GM19463 (cell line): ENCODE data around the gene SH3PXD2A.

ENCODE experiments used
- ATAC-seq: cut with Tn5 transposase; IDR thresholded peaks from one replicate; pipeline ENCODE4 v1.9.1; 2021; ENCODE audit warnings: mild to moderate bottlenecking, moderate library complexity; ENCODE audit not compliant: unreplicated experiment

SH3PXD2A gene

DNA sequence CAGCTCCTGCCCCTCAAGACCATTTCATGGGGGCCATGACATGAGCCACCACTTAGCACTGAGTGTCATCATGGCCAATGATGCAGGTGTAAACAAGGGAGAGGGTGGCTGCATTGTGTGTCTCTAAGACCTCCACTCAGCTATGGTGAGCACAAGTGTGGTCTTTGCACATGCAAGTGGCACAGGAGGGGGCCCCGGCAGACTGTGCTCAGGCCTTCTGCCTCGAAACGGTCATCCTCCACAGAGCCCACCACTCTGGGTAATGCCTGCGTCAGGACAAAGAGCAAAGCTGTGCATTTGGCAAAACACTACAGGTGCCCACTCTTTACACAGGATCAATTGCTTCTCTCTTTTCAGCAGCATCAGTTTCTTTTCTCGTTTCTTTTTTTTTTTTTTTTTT is 125.5 kb downstream of the SH3PXD2A start:
- no peak for ATAC-seq

DNA sequence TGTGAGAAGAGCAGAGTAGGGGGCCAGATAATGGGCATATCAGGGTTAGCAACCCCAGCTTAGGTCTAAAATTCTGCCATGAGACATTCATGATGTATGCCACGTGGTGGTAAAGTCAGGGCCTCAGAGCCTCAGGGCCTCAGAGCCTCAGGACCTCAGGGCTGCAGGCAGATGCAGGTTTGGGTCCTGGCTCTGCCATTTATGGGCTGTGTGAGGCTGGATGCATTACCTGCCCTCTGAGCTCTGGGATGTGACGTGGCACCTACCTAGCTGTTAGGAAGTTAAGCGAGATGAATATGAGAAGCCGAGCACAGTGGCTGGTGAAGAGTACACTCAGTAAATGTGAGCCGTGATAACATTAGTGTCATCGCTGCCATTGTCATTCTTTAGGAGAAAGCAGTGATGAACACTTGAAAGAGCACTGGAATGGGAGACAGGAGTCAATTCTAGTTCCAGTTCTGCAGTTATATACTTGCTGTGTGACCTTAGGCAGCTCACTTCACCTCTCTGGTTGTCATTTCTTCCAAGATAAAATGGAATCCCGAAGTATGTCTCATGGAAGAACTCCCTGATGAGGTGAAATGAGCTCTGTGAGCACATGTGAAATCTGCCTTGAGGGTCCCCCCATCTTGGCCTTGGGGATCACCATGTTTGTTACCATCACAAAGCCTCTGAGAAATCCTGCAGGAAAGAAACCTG is 127.2 kb downstream of the SH3PXD2A start:
- ATAC-seq, result no peak

DNA sequence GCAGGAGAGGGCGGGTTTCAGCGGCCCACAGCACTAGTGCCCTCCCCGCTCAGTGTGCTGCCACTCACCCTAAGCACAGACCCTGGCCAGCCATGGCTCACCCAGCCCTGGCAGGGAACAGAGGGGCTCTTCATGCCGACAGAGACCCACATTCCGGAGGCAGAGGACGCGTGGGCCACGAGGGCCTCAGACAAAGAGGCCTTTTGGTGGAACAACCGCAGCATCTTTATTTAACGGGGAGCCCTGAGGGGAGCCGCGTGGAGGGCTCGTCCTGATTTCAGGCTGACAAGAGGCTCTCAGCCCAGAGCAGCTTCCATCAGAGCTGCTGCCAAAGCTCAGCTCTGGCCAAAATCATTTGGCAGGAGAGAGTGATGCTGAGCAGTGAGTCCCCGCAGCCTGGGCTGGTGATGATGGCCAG is 127.8 kb downstream of the SH3PXD2A start:
- no peak for ATAC-seq

DNA sequence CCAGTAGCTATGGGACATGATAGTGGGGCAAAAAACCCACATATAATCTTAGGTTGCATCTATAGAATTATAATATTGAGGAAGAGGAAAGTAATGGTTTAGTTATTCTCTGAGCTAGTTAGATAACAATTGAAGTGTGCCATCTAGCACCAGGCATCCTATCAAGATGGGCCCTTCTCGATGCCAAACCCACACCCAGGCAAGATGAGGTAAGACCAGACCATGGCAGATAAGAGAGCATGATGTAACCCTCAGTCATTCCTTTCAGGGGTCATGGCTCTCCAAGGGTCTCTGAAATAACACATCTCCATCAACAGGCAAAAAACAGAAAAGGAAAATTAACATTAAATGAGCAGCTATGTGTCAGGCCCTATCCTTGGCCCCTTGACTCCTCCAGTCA is 128.7 kb downstream of the SH3PXD2A start:
- ATAC-seq, result no peak

DNA sequence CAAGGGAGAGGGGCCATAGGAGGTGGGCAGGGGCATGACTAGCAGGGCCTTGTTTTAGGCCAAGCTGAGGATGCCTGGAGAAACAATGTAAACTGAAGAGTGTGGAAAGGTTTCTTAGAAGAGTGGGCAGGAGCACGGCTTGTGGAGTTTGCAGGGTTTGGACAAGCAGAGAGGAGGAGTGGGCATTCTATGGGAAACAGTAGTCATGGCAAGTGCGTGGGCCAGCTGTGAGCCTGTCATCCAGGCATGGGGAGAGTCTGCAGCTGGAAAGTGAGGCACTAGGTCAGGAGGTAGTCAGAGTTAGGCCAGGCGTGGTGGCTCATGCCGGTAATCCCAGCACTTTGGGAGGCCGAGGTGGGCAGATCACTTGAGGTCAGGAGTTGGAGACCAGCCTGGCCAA is 130.1 kb downstream of the SH3PXD2A start:
- no peak for ATAC-seq

DNA sequence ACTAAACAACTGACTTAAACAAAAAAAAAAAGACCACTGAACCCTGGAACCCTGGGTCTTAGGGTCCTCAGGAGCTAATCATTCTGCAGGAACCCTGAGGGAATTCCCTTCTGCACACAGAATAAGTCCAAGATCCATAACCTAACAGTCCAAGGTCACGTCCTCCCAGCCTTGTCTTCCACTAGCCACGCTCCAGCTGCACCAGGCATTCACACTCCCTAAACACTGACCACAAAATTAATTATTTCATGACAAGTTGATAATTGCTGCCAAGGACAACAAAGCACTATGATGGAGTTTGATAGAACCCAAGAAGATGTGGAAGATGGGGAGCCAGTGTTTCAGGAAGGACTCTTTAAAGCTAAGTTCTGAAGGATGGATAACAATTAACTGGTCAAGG is 130.6 kb downstream of the SH3PXD2A start:
- ATAC-seq, result no peak

DNA sequence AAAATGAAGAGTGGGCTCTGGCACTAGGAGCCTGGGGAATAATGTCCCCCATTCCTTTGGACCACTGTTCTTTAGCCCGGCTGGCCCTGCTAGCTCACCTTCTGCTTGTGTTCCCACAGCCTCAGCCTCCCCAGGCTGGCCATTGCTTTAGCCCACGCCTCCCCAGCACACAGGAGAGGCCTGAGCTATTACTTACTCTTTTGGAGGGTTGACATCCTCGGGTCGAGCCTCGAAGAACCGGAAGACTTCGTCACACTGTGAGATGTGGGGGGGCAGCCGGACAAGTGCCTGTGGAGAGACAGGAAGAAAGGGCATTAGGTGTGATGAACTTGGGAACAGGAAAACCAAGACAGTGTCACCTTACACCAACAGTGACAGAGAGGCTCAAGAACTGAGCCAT is 131.3 kb downstream of the SH3PXD2A start:
- no peak for ATAC-seq

DNA sequence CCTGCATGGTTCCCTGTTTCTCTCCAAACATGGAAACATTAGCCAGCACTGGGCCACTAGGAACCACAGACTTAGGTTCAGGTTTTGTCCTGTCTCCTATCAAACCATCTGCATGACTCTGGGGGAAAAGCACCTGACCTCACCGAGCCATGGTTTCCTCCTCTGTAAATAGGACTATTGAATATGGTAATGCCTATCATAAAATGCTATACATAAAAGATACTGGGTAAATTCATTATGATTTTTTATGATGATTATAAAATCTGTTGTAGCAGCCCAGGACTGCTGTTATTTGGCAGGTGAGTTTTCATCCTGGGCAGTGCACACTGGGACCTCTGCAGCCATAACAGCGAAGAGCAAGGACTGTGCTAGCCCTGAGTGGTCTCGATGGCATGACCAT is 131.8 kb downstream of the SH3PXD2A start:
- no peak for ATAC-seq

DNA sequence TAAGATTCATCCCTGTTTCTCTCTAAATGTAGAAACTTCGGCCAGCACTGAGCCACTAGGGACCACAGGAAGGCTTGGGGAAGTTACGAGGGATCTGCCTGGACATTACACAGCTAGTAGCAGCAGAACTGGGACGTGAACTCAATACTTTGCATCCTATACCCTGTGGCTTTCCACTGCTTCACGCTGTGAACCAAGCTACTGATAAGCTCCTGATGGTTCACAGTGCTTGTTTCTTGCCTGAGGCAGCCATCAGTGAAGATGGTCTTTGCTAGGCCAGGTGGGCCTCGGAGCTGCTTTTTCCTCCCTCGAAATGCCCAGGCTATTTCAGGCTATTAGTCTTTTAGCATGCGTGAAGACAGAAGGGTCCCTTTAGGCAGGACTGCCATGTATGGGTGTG is 132.7 kb downstream of the SH3PXD2A start:
- no peak for ATAC-seq

DNA sequence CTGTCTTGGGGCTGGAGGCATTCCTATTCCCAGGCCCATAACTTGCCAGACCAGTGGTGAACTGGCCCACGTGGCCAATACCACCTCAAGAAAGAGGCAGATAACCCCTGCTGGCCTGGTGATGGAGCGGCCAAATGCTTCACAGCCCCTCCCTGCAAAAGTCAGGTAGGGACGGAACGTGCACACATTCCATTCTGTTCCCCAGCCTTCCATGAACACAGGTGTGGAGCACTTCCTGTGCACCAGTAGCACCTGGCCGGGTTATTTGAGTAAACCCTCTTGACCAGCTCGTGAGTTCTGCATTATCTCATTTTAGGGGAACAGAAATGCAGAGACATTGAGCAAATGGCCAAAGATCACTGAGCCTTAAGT is 134.4 kb downstream of the SH3PXD2A start:
- no peak for ATAC-seq

DNA sequence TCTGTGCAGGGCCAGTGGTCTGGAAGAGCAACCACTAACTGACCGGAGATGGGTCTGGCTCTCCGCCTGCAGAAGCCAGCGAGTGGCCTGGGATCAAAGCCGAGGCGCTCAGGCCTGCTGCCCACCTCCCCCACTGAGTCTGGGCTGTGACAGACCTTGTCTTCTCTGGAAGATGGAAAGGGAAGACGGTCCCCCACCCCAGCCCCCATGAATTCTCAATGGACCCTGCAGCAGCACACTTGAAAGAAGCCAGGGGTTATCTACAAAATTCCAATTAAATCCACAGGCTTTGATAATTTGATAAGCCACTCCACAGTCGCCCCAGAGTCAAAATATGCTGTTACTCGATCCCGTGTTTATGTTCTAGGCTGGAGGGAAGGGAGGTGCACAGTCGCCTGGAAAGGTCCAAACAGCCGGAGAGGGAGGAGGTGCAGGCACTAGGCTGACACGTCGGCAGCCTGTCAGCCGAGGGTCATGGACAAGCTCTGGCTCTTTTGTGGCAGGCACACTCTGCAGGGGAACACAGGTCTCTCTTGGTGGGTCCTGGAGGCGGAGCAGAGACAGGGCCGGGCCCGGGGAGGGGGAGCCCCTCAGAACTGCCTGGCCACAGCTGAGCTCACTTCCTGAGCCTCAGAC is 134.9 kb downstream of the SH3PXD2A start:
- ATAC-seq, result no peak

DNA sequence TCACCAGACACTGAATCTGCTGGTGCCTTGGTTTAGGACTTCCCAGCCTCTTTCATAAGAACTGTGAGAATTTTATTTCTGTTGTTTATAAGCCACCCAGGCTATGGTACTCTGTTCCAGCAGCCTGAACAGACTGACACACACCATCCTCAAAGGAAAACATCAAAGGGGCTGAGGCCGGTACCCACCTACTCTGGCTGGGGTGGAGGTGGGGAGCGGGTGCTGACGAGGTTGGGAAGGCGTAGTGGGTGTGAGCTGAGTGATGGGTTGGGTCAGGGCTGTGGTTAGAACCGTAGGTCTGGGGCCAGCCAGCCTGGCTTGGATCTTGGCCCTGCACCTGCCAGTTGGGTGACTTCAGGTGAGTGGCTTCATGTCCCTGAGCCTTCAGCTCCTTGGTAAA is 136.3 kb downstream of the SH3PXD2A start:
- no peak for ATAC-seq

DNA sequence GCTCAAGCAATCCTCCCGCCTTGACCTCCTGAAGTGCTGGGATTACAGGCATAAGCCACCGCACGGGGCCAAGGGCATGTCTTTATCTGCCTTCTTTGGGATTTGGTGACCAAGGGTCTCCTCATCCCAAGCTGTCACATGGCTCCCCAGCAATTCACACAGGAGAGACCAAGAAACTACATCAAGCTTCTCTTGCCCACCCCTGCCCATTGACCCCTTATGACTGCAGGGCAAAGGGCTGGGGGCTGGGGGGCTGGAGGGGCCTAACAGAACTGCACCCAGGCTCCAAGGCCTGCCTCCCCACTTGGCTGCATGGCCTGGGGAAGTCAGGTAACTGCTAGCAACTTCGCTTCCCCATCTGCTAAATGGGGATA is 137.1 kb downstream of the SH3PXD2A start:
- no peak for ATAC-seq

DNA sequence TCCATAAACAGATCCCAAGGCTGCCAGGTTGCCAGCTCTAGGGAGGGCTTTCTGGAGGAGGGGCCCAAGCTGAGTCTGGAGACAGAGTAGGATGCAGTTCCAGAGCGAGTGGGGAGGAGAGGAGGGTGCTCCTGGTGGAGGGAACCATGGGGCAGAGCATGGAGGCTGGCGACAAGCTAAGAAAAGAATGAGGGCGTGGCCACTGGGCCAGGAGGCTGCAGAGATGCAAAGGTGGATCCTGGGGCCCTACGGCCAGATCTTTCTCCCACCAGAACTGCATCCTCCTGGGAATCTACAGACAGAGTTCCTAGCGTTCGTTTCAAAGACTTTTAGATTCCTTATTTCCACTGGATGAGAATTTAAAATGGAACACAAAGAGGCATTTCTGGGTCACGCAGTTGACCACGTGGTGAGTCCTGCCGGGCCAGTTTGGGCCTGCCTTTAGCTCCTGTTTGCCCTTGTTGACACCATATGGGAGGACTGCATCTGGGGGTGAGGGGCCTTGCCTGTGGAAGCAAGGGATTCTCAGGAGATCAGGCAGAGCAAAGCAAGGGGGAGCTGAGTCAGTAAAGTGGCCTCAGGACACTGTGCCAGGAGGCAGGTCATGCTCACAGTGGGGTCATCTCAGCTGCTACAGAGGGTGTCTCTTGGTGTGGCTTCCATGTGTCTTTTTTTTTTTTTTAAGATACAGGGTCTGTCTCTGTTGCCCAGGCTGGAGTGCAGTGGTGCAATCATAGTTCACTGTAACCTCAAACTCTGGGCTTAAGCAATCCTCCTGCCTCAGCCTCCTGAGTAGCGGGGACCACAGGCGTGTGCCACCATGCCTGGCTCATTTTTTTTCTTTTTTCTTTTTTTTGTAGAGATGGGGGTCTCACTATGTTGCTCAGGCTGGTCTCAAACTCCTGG is 137.8 kb downstream of the SH3PXD2A start:
- ATAC-seq, result no peak

DNA sequence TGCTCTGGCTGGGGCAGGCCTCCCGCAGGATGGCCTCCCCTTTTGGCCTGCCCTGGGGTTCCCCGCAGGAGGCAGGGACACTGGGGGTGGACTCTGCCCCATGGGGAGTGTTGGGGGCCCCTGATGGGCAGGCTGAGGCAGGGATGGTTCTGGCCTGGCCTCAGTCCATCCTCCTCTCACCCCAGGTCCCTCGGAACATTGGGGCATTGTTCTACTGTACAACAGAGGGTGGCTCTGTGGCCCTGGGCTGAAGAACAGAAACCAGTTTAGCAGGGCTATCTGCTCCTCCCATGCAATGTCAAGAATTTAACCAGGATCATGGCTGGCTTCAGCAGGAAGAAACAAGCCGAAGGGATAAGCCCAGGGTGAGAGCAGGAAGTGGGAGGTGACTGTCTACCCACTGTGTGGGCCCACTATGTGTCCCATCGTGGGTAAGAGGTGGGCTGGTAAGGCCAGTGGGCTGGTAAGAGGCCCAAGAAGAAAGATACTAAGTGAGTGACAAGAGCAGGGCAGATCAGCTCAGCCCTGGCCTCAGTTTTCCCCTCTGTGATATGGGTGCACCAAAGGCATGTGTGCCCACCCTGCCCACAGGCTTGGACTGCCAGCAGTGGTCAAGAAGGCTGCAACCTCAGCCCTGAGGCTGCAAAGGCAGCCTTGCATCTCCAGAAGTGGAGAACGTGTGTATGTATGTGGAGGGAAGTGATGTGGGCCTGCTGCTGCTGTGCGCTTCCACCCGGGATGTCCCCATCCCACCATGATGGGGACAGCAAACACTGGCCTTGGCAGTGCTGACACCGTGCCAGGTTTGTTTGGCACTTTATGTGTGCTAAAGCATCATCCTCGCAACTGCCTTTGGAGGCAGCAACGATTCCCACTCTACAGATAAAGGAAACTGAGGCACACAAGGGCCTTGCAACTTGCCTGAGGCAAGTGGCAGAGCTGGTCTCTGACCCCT is 138.9 kb downstream of the SH3PXD2A start:
- no peak for ATAC-seq

DNA sequence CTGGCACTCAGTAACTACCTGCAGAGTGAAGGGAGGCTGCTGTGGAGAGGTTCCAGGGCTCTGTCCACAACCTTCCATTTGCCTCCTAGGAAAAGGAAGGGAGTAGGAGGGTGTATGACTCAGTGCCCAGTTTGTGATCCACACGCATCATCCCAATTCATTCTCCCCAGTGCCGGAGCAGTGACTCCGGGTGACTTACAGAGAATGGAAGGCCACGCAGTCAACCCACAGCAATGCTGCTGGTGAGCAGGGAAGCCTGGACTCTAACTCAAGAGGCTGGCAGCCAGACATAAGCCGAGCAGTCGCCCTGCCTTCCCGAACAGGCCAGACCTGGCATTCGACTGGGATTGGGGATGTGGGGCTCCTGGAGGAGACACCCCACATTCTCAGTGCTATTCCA is 139.9 kb downstream of the SH3PXD2A start:
- ATAC-seq, result no peak

DNA sequence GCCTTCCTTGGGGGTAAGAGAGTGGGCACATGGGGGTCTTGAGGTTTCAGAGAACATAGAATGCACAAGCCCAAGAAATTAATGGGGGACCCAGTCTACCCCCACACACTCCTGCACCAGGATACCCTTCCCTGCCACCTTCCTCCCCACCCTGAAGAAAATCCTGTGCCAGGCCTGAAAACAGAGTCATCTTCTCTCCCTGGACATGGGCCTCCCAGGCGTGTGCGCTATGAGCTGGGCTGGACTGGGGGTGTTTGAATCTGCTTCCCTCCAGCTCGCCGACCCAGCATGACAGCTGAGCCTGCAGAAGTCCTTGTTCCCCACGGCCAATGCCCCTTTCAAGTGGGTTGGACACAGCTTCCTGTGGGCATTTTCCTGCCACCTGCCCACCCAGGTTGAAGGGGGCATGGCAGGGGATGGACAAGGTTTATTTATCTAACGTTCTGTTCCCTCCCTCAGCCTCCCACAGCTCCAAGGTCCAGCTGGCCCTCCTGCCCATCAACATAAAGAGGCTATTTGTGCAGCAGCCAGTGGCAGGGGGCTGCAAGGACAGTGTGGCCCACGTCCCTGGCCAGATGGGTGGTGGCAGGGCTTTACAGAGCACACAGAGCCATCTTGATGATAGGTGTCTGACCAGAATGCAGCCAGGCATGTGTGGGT is 141.0 kb downstream of the SH3PXD2A start:
- ATAC-seq, result no peak

DNA sequence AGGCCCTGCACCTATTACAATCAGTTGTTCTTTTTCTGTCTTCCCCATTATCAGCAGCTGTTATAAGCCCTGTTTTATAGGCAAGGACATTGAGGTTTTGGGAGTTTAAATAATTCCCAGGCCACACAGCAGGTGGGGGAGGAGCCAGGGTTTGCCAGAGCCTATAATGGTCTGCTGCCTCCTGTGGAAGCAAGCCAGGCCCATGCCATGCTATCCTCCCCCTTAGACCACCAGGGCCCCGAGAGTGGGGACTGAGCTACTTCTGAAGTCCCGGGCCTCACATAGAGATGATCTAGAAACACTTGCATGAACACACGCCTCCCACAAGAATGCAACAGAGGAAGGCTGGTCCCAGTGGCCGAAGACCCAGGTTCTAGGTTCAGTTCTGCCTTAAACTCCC is 141.7 kb downstream of the SH3PXD2A start:
- no peak for ATAC-seq

DNA sequence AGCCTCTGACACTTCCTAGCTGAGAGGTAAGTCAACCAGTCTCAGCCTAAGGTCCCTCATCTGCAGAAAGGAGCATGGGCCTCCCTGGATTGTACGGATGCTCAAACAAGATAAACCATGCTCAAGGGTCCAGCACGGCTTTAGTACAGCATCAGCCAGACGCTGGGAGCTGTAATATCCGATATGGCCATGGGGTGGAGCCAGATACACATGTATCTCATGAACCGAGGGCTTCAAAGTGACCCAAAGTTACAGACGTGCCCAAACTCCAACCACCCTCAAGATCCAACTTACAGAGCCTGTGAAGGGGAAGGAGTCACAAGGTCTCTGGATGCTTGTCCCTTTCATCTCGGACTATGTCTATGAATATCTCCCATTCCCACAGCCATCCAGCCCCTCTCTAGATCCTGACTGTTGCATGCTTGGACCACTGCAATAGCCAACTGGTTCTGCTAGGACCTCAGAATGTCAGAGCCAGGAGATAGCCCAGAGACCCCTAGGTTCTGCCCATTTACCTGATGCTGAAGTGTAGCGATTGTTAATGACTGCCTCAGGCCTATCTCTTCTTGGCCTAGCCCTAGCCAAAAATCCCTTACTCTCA is 142.4 kb downstream of the SH3PXD2A start:
- ATAC-seq, result peak; percentile 84

DNA sequence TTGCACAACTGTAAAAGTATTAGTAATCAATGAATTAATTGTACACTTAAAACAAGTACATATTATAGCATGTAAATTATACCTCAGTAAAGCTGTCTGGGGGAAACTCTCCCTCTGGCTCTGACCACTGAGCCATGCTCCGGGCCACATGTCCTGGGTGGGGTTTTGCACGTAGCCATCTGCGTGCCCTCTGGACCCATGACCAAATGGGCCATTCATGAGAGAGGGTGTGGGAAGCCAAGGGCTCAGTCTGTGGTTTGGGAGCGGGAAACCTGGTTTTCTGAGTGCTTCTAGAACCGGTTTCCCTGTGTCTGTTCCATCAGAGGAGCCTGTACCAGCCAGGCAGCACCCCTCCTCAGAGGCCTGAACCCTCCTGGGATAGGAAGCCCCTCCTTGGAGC is 143.2 kb downstream of the SH3PXD2A start:
- ATAC-seq, result no peak
